IMR-90 (cell line): ENCODE data around the gene ZSCAN9. TPM values are rescaled to one million over a fixed set of nuclear protein-coding genes. Genes with fewer than 3 reads are reported as not detected.

Experiments used
- ATAC-seq: fragments of 200-7000 bp; cut with Tn5 transposase; 2 replicates; pipeline ENCODE4 v1.9.1; 2020; ENCODE audit warnings: low read depth, mild to moderate bottlenecking, moderate library complexity
- BruUV-seq: library from RNA; stranded (reverse); fragments of 400-500 nt; replicated peaks from 2 replicates; lab custom pipeline; 2021; lab: Mats Ljungman, UMichigan
- CTCF ChIA-PET: fragments of 300-600 bp; formaldehyde crosslinking; extraction: SDS; loops from one replicate; lab custom pipeline; 2021; ENCODE audit warnings: antibody characterized with exemption; lab: Yijun Ruan, JAX
- POLR2A ChIA-PET: fragments of 300-600 bp; sonication (Branson Sonifier 250); formaldehyde crosslinking; loops from one replicate; lab custom pipeline; 2022; ENCODE audit warnings: antibody characterized with exemption; ENCODE audit not compliant: unreplicated experiment; lab: Charles Lee
- DNase-seq: peaks from one replicate; pipeline ENCODE4 v3.0.0; 2013
- H2AFZ ChIP-seq: replicated peaks from 2 replicates; pipeline ENCODE3; 2013; ENCODE audit warnings: low read length, mild to moderate bottlenecking; ENCODE audit not compliant: poor library complexity
- H2AK5ac ChIP-seq: 2 replicates; pipeline ENCODE4 v1.6.1; 2013; ENCODE audit warnings: low read depth, low read length, inconsistent platforms
- H2AK9ac ChIP-seq: replicated peaks from 2 replicates; pipeline ENCODE3; 2013; ENCODE audit warnings: mild to moderate bottlenecking, low read depth, low read length, moderate library complexity; ENCODE audit not compliant: poor library complexity
- H2BK120ac ChIP-seq: 2 replicates; pipeline ENCODE4 v1.6.1; 2013; ENCODE audit warnings: low read depth, low read length, inconsistent platforms
- H2BK15ac ChIP-seq: 3 replicates; pipeline ENCODE4 v1.6.1; 2013; ENCODE audit warnings: low read depth, low read length, inconsistent platforms
- H2BK20ac ChIP-seq: 2 replicates; pipeline ENCODE4 v1.6.1; 2013; ENCODE audit warnings: low read depth, mild to moderate bottlenecking, inconsistent platforms, low read length, moderate library complexity
- H2BK5ac ChIP-seq: 2 replicates; pipeline ENCODE4 v1.6.1; 2013; ENCODE audit warnings: mild to moderate bottlenecking, low read depth, low read length, inconsistent platforms; ENCODE audit not compliant: poor library complexity, severe bottlenecking
- H3K14ac ChIP-seq: replicated peaks from 2 replicates; pipeline ENCODE4 v1.6.1; 2013; ENCODE audit warnings: low read depth, low read length, inconsistent platforms
- H3K18ac ChIP-seq: 2 replicates; pipeline ENCODE4 v1.6.1; 2013; ENCODE audit warnings: low read depth, low read length, control low read depth
- H3K23ac ChIP-seq: 2 replicates; pipeline ENCODE4 v1.6.1; 2013; ENCODE audit warnings: low read depth, low read length, inconsistent platforms
- H3K27ac ChIP-seq: 2 replicates; pipeline ENCODE4 v1.5.1; 2013; ENCODE audit warnings: mild to moderate bottlenecking, control low read depth, low read length; ENCODE audit not compliant: insufficient read depth
- H3K27me3 ChIP-seq: 2 replicates; pipeline ENCODE4 v1.6.1; 2013; ENCODE audit warnings: low read length; ENCODE audit not compliant: control insufficient read depth, insufficient read depth
- H3K36me3 ChIP-seq: 2 replicates; pipeline ENCODE4 v1.6.1; 2013; ENCODE audit warnings: low read length, mixed read lengths; ENCODE audit not compliant: control insufficient read depth, insufficient read depth
- H3K4ac ChIP-seq: 2 replicates; pipeline ENCODE4 v1.6.1; 2013; ENCODE audit warnings: low read depth, low read length, inconsistent platforms
- H3K4me1 ChIP-seq: 2 replicates; pipeline ENCODE4 v1.6.1; 2013; ENCODE audit warnings: low read length, mixed read lengths; ENCODE audit not compliant: control insufficient read depth, insufficient read depth
- H3K4me2 ChIP-seq: 2 replicates; pipeline ENCODE4 v1.6.1; 2013; ENCODE audit warnings: low read depth, mild to moderate bottlenecking, control low read depth, low read length, moderate library complexity
- H3K4me3 ChIP-seq: 2 replicates; pipeline ENCODE4 v1.5.1; 2013; ENCODE audit warnings: low read depth, mild to moderate bottlenecking, control low read depth, low read length, moderate library complexity; ENCODE audit not compliant: insufficient read depth
- H3K56ac ChIP-seq: 2 replicates; pipeline ENCODE4 v1.6.1; 2013; ENCODE audit warnings: low read length, inconsistent platforms; ENCODE audit not compliant: insufficient read depth; ENCODE audit errors: extremely low read depth
- H3K79me1 ChIP-seq, 2 experiments: 2 replicates each; pipeline ENCODE4 v1.6.1; 2013; ENCODE audit warnings: low read length in 2 of 2, inconsistent platforms in 1 of 2, low read depth in 1 of 2
- H3K9ac ChIP-seq: 2 replicates; pipeline ENCODE4 v1.6.1; 2013; ENCODE audit warnings: low read depth, low read length, control low read depth
- H3K9me1 ChIP-seq: 2 replicates; pipeline ENCODE4 v1.6.1; 2013; ENCODE audit warnings: low read length, inconsistent platforms; ENCODE audit not compliant: insufficient read depth
- H3K9me3 ChIP-seq: 2 replicates; pipeline ENCODE4 v1.6.1; 2013; ENCODE audit warnings: low read length; ENCODE audit not compliant: control insufficient read depth, insufficient read depth
- H4K20me1 ChIP-seq: 2 replicates; pipeline ENCODE4 v1.6.1; 2013; ENCODE audit warnings: low read length, inconsistent platforms; ENCODE audit not compliant: insufficient read depth
- H4K5ac ChIP-seq: 2 replicates; pipeline ENCODE4 v1.6.1; 2013; ENCODE audit warnings: mild to moderate bottlenecking, low read depth, low read length, control low read depth
- H4K8ac ChIP-seq, 2 experiments: 2 replicates each; pipeline ENCODE4 v1.6.1; 2013; ENCODE audit warnings: low read depth in 2 of 2, low read length in 2 of 2, control low read depth in 1 of 2, inconsistent platforms in 1 of 2
- H4K91ac ChIP-seq: 2 replicates; pipeline ENCODE4 v1.6.1; 2013; ENCODE audit warnings: low read depth, low read length, inconsistent platforms; ENCODE audit not compliant: insufficient read depth
- CTCF ChIP-seq: conservative IDR thresholded peaks from 2 replicates; pipeline ENCODE4 v1.5.1; 2012; ENCODE audit warnings: mild to moderate bottlenecking, low read depth, low read length, improper control_type of control experiment
- MAFK ChIP-seq: IDR thresholded peaks from 2 replicates; pipeline ENCODE4 v1.6.1; 2012; ENCODE audit warnings: low read depth, low read length, improper control_type of control experiment
- WGBS, 2 experiments: methylation state at CpG; one replicate each; pipeline versions ENCODE4 v1.1.5 to v1.1.7; 2013; ENCODE audit warnings: missing lambda C conversion rate in 2 of 2; ENCODE audit not compliant: insufficient read length in 1 of 2; ENCODE audit errors: extremely low coverage in 2 of 2; 5-methylcytosine and 5-hydroxymethylcytosine counted together
- dilution Hi-C: fragments of 300-500 bp; cut with HindIII; formaldehyde crosslinking; loops from one replicate; pipeline ENCODE4 v1.14.3; 2018; ENCODE audit warnings: low sequenced_read_pairs; ENCODE audit not compliant: unreplicated experiment
- in situ Hi-C: fragments of 300-500 bp; cut with MboI; formaldehyde crosslinking; loops from 3 replicates; pipeline ENCODE4 v1.14.3; 2019; ENCODE audit warnings: low sequenced_read_pairs, inconsistent platforms, mixed read lengths
- intact Hi-C: fragments of 100-400 bp; cut with micrococcal nuclease; formaldehyde crosslinking; loops from 2 replicates; pipeline ENCODE4 v1.10.0; 2022
- polyA plus RNA-seq, 3 experiments: library from polyadenylated mRNA; depleted of rRNA; stranded (reverse); fragments of >200 nt; gene quantifications; 2 replicates each; pipeline ENCODE4 v1.2.3, GENCODE V29; 2012; ENCODE audit warnings: low replicate concordance in 1 of 3
- total RNA-seq: library from RNA; depleted of rRNA; stranded (reverse); fragments of >200 nt; gene quantifications from 2 replicates; pipeline ENCODE4 v1.2.3, GENCODE V29; 2012

Gene ZSCAN9
- total and polyA plus RNA-seq, 2 of the 4 experiments (the other 2 are of a cell fraction): 13.7 to 17.7 TPM

DNA sequence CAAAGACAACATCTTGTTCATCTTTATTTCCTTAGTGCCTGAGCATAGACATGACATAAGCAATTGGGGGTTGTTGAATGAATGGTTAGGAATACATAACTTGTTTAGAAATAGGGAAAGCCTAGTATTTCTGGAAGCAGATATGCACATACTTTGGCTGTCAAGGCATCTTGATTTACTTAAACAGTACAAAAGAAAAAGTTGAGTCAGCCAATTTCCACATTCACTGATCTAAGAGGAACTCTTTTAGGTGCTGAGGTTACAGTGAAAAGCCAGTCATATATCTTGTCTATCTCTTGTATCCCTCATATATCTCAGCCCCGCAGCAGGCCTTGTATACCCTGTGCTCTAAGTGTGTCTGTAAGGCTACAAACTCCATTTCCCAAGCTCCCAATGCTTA is 15.4 kb downstream of the ZSCAN9 start:
- intact Hi-C loops: no loop called here
- CTCF ChIA-PET: no interaction called here

More for the DNA sequence above, 15.4 kb downstream of the ZSCAN9 start:
- DNase-seq: peak; percentile 36
- no peak overlapping the region for H2BK5ac ChIP-seq
- no peak overlapping the region for H3K27ac ChIP-seq
- TF ChIP-seq CTCF (no peak), MAFK (0 out of 2 replicates have a peak, but pooled peaks have one; percentile 19)
- no peak overlapping the region for H3K56ac ChIP-seq
- no peak overlapping the region for H3K4me2 ChIP-seq
- no CpG with 5 or more reads among the region's 1 CpG for WGBS, 2 experiments
- no peak overlapping the region for H2AK5ac ChIP-seq
- H3K9me1 ChIP-seq: 0 out of 2 replicates have a peak, but pooled peaks cover 4% of the 10 kb centered on the region
- POLR2A ChIA-PET: no interaction called here
- no peak overlapping the region for H3K14ac ChIP-seq
- H3K9ac ChIP-seq: no peak overlapping the region
- H4K91ac ChIP-seq: no peak overlapping the region
- H3K36me3 ChIP-seq: peaks cover 13% of the 10 kb centered on the region
- no peak overlapping the region for H3K4ac ChIP-seq
- no peaks in the 10 kb centered on the region for H3K9me3 ChIP-seq
- H3K79me1 ChIP-seq: peaks cover 0 to 2% of the 10 kb centered on the region in 2 experiments; a peak in 1 of 4 replicates
- ATAC-seq: peak; percentile 73
- no peaks in the 10 kb centered on the region for H4K20me1 ChIP-seq
- H2AK9ac ChIP-seq: no peak overlapping the region
- H3K18ac ChIP-seq: no peak overlapping the region
- no peak overlapping the region for H4K5ac ChIP-seq
- no peaks in the 10 kb centered on the region for H3K4me1 ChIP-seq
- in situ Hi-C loops: no loop called here
- H2BK20ac ChIP-seq: no peak overlapping the region
- no peak overlapping the region for H2AFZ ChIP-seq
- no peaks in the 10 kb centered on the region for H3K27me3 ChIP-seq
- no peak overlapping the region for H3K4me3 ChIP-seq
- no peak overlapping the region for H2BK15ac ChIP-seq
- no TSS peak for BruUV-seq
- H4K8ac ChIP-seq: no peak overlapping the region
- dilution Hi-C loops: no loop called here
- H2BK120ac ChIP-seq: no peak overlapping the region
- no peak overlapping the region for H3K23ac ChIP-seq
